Keratinocyte (primary cell): ENCODE results near the gene LGR4. TPM values are rescaled to one million over a fixed set of nuclear protein-coding genes. Genes with fewer than 3 reads are reported as not detected.

Experiments used
- DNase-seq: peaks from one replicate; pipeline ENCODE4 v3.0.0-alpha.2; 2011; ENCODE audit warnings: low read depth, missing footprints, low spot score
- FAIRE-seq: peaks from 2 replicates; lab custom pipeline; 2011; peaks lifted over from hg19 to GRCh38; lab: Jason Lieb, UNC
- H2AFZ ChIP-seq: 2 replicates; pipeline ENCODE4 v1.6.0; 2012; ENCODE audit warnings: low read length, control low read depth, inconsistent platforms; ENCODE audit not compliant: control insufficient read depth
- H3K27ac ChIP-seq: 2 replicates; pipeline ENCODE4 v1.5.1; 2011; ENCODE audit warnings: low read length; ENCODE audit not compliant: control insufficient read depth, insufficient read depth
- H3K27me3 ChIP-seq: 3 replicates; pipeline ENCODE4 v1.6.0; 2011; ENCODE audit warnings: low read length; ENCODE audit not compliant: control insufficient read depth, insufficient read depth; ENCODE audit errors: extremely low read depth
- H3K36me3 ChIP-seq, 2 experiments: 2 replicates in 1 of 2; 3 replicates in 1 of 2; pipeline ENCODE4 v1.5.1; 2011; ENCODE audit warnings: low read length in 2 of 2, mild to moderate bottlenecking in 1 of 2; ENCODE audit not compliant: control insufficient read depth in 2 of 2, insufficient read depth in 2 of 2; ENCODE audit errors: extremely low read depth in 1 of 2
- H3K4me1 ChIP-seq: 3 replicates; pipeline ENCODE4 v1.5.1; 2011; ENCODE audit warnings: low read length; ENCODE audit not compliant: control insufficient read depth, insufficient read depth; ENCODE audit errors: extremely low read depth
- H3K4me2 ChIP-seq: 3 replicates; pipeline ENCODE4 v1.6.0; 2011; ENCODE audit warnings: low read depth, low read length; ENCODE audit not compliant: control insufficient read depth, insufficient read depth; ENCODE audit errors: extremely low read depth
- H3K4me3 ChIP-seq, 3 experiments: fragments of 200-600 bp in 1 of 3; sonication (generic) in 1 of 3; 2 replicates in 2 of 3; 3 replicates in 1 of 3; pipeline ENCODE4 v1.5.1; 2011 to 2016; ENCODE audit warnings: low read length in 3 of 3, mild to moderate bottlenecking in 3 of 3, control low read depth in 2 of 3, inconsistent platforms in 1 of 3, low read depth in 1 of 3, mixed read lengths in 1 of 3, mixed run types in 1 of 3, moderate library complexity in 1 of 3; ENCODE audit not compliant: control insufficient read depth in 2 of 3, insufficient read depth in 2 of 3; ENCODE audit errors: extremely low read depth in 1 of 3
- H3K79me2 ChIP-seq: 2 replicates; pipeline ENCODE4 v1.6.0; 2012; ENCODE audit warnings: low read length; ENCODE audit not compliant: control insufficient read depth, insufficient read depth
- H3K9ac ChIP-seq: 3 replicates; pipeline ENCODE4 v1.6.0; 2011; ENCODE audit warnings: low read length; ENCODE audit not compliant: control insufficient read depth, insufficient read depth; ENCODE audit errors: extremely low read depth
- H3K9me1 ChIP-seq: 3 replicates; pipeline ENCODE4 v1.6.0; 2011; ENCODE audit warnings: low read length; ENCODE audit not compliant: control insufficient read depth, insufficient read depth; ENCODE audit errors: extremely low read depth
- H3K9me3 ChIP-seq: 2 replicates; pipeline ENCODE4 v1.5.1; 2012; ENCODE audit warnings: low read depth, low read length; ENCODE audit not compliant: control insufficient read depth
- H4K20me1 ChIP-seq: 3 replicates; pipeline ENCODE4 v1.6.0; 2011; ENCODE audit warnings: low read length; ENCODE audit not compliant: control insufficient read depth, insufficient read depth; ENCODE audit errors: extremely low read depth
- EZH2 ChIP-seq: IDR thresholded peaks from one replicate; pipeline ENCODE4 v1.6.1; 2012; ENCODE audit warnings: inconsistent platforms, mild to moderate bottlenecking, low read length, moderate library complexity
- dilution Hi-C: fragments of 300-500 bp; cut with MboI; formaldehyde crosslinking; loops from one replicate; pipeline ENCODE4 v1.7.0; 2020; ENCODE audit warnings: low sequenced_read_pairs; ENCODE audit not compliant: extremely low pct_ligation_motif_present
- polyA plus RNA-seq, 5 experiments: library from polyadenylated mRNA; depleted of rRNA in 3 of 5; stranded (reverse) in 3 of 5; stranded (forward) in 1 of 5; unstranded in 1 of 5; fragments of >200 nt; gene quantifications; 1 replicate in 1 of 5; 2 replicates in 3 of 5; 3 replicates in 1 of 5; pipeline versions ENCODE4 v1.2.1 to v1.2.3, GENCODE V29; 2011 to 2012; ENCODE audit warnings: missing spikeins in 2 of 5, low read depth in 1 of 5, low replicate concordance in 1 of 5
- TF ChIP-seq, protein P1 (sequence below), 3 experiments: IDR thresholded peaks in 1 of 3; conservative IDR thresholded peaks in 1 of 3; optimal IDR thresholded peaks in 1 of 3; 2 replicates in 2 of 3; 3 replicates in 1 of 3; pipeline versions ENCODE3 to v1.5.1; 2011; ENCODE audit warnings: low read length in 3 of 3, mild to moderate bottlenecking in 3 of 3, moderate library complexity in 2 of 3, control low read depth in 1 of 3, inconsistent platforms in 1 of 3; ENCODE audit not compliant: insufficient read depth in 2 of 3; ENCODE audit errors: extremely low read depth in 1 of 3

Gene LGR4
- polyA plus RNA-seq, 1 donor (not counting 4 experiments of a cell fraction or from before 2014, with no cell fraction given), result 49.7 TPM

DNA sequence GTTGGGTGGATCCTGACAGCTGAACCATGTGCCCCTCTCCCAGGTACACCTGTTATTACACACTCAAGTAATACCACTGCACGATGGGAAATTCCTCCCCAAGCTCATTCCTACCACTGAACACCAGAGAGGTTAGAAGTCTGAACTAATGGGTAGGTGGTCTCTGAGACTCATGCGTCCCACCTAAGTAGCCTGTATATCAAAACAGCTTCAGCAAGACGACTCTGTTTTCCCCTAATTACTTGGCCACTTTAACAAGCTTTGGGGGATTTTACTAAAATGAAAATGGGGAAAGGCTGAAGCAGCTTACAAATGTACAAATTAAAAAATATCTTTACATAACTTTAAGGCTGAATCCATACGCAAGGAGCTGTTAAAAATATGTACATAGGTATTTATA lies 29.4 kb downstream of the LGR4 start:
- no peaks in the 10 kb centered on the region for H4K20me1 ChIP-seq
- no peak overlapping the region for H3K4me3 ChIP-seq
- no peaks in the 10 kb centered on the region for H3K9me1 ChIP-seq
- TF ChIP-seq, protein P1, sequence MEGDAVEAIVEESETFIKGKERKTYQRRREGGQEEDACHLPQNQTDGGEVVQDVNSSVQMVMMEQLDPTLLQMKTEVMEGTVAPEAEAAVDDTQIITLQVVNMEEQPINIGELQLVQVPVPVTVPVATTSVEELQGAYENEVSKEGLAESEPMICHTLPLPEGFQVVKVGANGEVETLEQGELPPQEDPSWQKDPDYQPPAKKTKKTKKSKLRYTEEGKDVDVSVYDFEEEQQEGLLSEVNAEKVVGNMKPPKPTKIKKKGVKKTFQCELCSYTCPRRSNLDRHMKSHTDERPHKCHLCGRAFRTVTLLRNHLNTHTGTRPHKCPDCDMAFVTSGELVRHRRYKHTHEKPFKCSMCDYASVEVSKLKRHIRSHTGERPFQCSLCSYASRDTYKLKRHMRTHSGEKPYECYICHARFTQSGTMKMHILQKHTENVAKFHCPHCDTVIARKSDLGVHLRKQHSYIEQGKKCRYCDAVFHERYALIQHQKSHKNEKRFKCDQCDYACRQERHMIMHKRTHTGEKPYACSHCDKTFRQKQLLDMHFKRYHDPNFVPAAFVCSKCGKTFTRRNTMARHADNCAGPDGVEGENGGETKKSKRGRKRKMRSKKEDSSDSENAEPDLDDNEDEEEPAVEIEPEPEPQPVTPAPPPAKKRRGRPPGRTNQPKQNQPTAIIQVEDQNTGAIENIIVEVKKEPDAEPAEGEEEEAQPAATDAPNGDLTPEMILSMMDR (optimal IDR thresholded peaks at IDR 0.05 in 1 of 3, IDR thresholded peaks at IDR 0.05 in 1 of 3, conservative IDR thresholded peaks at IDR 0.05 in 1 of 3; ENCODE audit: extremely low read depth in 1 of 3, insufficient read depth in 2 of 3, low read length in 3 of 3), result no peak
- TF ChIP-seq EZH2, result no peak
- peaks cover 78% of the 10 kb centered on the region for H3K79me2 ChIP-seq
- FAIRE-seq (no peak), DNase-seq (no peak)
- H3K4me1 ChIP-seq, result peaks cover 23% of the 10 kb centered on the region
- H2AFZ ChIP-seq, result no peak overlapping the region
- no peak overlapping the region for H3K9ac ChIP-seq
- no peak overlapping the region for H3K4me2 ChIP-seq
- no peaks in the 10 kb centered on the region for H3K36me3 ChIP-seq
- dilution Hi-C loops, result no loop called here
- H3K27ac ChIP-seq, result no peak overlapping the region
- no peaks in the 10 kb centered on the region for H3K9me3 ChIP-seq
- no peaks in the 10 kb centered on the region for H3K27me3 ChIP-seq

DNA sequence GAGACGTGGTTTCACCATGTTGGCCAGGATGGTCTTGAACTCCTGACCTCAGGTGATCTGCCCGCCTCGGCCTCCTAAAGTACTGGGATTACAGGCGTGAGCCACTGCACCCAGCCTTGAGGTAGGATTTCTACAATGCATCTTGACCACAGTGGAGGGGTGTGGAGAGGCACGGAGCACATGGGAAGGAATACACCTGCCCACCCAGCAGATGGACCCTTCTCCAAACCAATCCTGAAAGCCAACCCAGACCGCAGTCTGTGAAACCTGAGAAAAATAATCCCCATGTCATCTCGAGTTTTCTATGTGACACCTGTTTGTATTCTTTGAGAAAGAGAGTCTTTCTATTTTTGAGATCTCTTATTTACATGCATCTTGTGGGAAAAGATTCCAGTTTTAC lies 32.5 kb downstream of the LGR4 start:
- no peak for DNase-seq
- Histone ChIP-seq H3K9ac (no peak overlapping the region), H3K9me1 (no peaks in the 10 kb centered on the region), H3K4me1 (peaks cover 10% of the 10 kb centered on the region), H3K27ac (no peak overlapping the region), H3K36me3 (no peaks in the 10 kb centered on the region), H2AFZ (no peak overlapping the region), H3K4me2 (no peak overlapping the region), H3K27me3 (no peaks in the 10 kb centered on the region), H4K20me1 (no peaks in the 10 kb centered on the region), H3K9me3 (no peaks in the 10 kb centered on the region), H3K79me2 (peaks cover 94% of the 10 kb centered on the region), H3K4me3 (no peak overlapping the region)
- dilution Hi-C loops, result no loop called here
- FAIRE-seq, result no peak
- no peak for TF ChIP-seq EZH2
- TF ChIP-seq, protein P1 (optimal IDR thresholded peaks at IDR 0.05 in 1 of 3, IDR thresholded peaks at IDR 0.05 in 1 of 3, conservative IDR thresholded peaks at IDR 0.05 in 1 of 3; ENCODE audit: extremely low read depth in 1 of 3, insufficient read depth in 2 of 3, low read length in 3 of 3), result no peak
